RPMI7951 (cell line): ENCODE results near the gene SIK3. TPM values are rescaled to one million over a fixed set of nuclear protein-coding genes. Genes with fewer than 3 reads are reported as not detected.
A peak's percentile ranks its signal among the peaks of the same experiment; 100 is the strongest.
"Not testable (repeated sequence)": the region's sequence is repeated elsewhere in the genome, so short reads cannot be mapped to it uniquely, and the experiment has no call there.

Experiments
- DNase-seq: peaks from one replicate; pipeline ENCODE4 v3.0.0-alpha.2; 2012; ENCODE audit warnings: low read depth
- total RNA-seq: library from RNA; depleted of rRNA; stranded (reverse); fragments of >200 nt; shearing (Covaris generic); gene quantifications from 2 replicates; pipeline ENCODE4 v1.2.3, GENCODE V29; 2014

Gene SIK3
- total RNA-seq, 1 experiment from 2014 or later: 9.3 TPM

GRCh38 chr11:117045956-117046355 is 52.3 kb downstream of the SIK3 start:
- peak; percentile 17 for DNase-seq

- DNase-seq: peak; percentile 42
Measured at GRCh38 chr11:117045196-117045595, 53.0 kb downstream of the SIK3 start.

- no peak for DNase-seq
Measured at GRCh38 chr11:117044287-117045035, 53.8 kb downstream of the SIK3 start.

- no peak for DNase-seq
Measured at GRCh38 chr11:117042689-117043088, 55.5 kb downstream of the SIK3 start.

- DNase-seq: no peak
Measured at GRCh38 chr11:117039900-117040299, 58.3 kb downstream of the SIK3 start.

GRCh38 chr11:117039270-117039669 is 59.0 kb downstream of the SIK3 start:
- DNase-seq: no peak

- no peak for DNase-seq
Measured at GRCh38 chr11:117037975-117038350, 60.3 kb downstream of the SIK3 start.

GRCh38 chr11:117037279-117037974 is 60.8 kb downstream of the SIK3 start:
- peak; percentile 24 for DNase-seq

- no peak for DNase-seq
Measured at GRCh38 chr11:117034901-117035300, 63.3 kb downstream of the SIK3 start.

GRCh38 chr11:117026593-117027330 is 71.5 kb downstream of the SIK3 start:
- peak; percentile 72 for DNase-seq

GRCh38 chr11:117023707-117024106 is 74.5 kb downstream of the SIK3 start:
- not testable (repeated sequence) for DNase-seq

- DNase-seq: no peak
Measured at GRCh38 chr11:117023178-117023577, 75.0 kb downstream of the SIK3 start.

- no peak for DNase-seq
Measured at GRCh38 chr11:117022526-117022925, 75.7 kb downstream of the SIK3 start.

GRCh38 chr11:117020869-117021564 is 77.2 kb downstream of the SIK3 start:
- DNase-seq: no peak

- DNase-seq: no peak
Measured at GRCh38 chr11:117020287-117020686, 77.9 kb downstream of the SIK3 start.

GRCh38 chr11:117019871-117020270 is 78.4 kb downstream of the SIK3 start:
- DNase-seq: no peak

- DNase-seq: no peak
Measured at GRCh38 chr11:117017456-117017855, 80.8 kb downstream of the SIK3 start.

- DNase-seq: no peak
Measured at GRCh38 chr11:117016747-117017146, 81.5 kb downstream of the SIK3 start.

- no peak for DNase-seq
Measured at GRCh38 chr11:117016246-117016645, 82.0 kb downstream of the SIK3 start.

GRCh38 chr11:117011541-117011898 is 86.7 kb downstream of the SIK3 start:
- DNase-seq: peak; percentile 70

GRCh38 chr11:117010808-117011540 is 87.3 kb downstream of the SIK3 start:
- DNase-seq: peak; percentile 86
